Endometrial microvascular endothelial cells (primary cell): ENCODE data around the gene NFE2L2. TPM values are rescaled to one million over a fixed set of nuclear protein-coding genes. Genes with fewer than 3 reads are reported as not detected.
"Not testable (repeated sequence)": the region's sequence is repeated elsewhere in the genome, so short reads cannot be mapped to it uniquely, and the experiment has no call there.

Experiments
- in situ Hi-C: cut with HindIII; loops from 2 replicates; pipeline ENCODE4 v1.10.0; 2017; ENCODE audit warnings: low sequenced_read_pairs, low pct_unique_long_range_greater_than_20kb; ENCODE audit errors: inconsistent ontology term
- total RNA-seq: library from RNA; depleted of rRNA; stranded (reverse); fragments of >200 nt; gene quantifications from one replicate; pipeline ENCODE4 v1.2.3, GENCODE V29; 2015; ENCODE audit errors: inconsistent ontology term

NFE2L2 gene
- total RNA-seq, 1 donor from 2014 or later: 48.9 TPM

DNA sequence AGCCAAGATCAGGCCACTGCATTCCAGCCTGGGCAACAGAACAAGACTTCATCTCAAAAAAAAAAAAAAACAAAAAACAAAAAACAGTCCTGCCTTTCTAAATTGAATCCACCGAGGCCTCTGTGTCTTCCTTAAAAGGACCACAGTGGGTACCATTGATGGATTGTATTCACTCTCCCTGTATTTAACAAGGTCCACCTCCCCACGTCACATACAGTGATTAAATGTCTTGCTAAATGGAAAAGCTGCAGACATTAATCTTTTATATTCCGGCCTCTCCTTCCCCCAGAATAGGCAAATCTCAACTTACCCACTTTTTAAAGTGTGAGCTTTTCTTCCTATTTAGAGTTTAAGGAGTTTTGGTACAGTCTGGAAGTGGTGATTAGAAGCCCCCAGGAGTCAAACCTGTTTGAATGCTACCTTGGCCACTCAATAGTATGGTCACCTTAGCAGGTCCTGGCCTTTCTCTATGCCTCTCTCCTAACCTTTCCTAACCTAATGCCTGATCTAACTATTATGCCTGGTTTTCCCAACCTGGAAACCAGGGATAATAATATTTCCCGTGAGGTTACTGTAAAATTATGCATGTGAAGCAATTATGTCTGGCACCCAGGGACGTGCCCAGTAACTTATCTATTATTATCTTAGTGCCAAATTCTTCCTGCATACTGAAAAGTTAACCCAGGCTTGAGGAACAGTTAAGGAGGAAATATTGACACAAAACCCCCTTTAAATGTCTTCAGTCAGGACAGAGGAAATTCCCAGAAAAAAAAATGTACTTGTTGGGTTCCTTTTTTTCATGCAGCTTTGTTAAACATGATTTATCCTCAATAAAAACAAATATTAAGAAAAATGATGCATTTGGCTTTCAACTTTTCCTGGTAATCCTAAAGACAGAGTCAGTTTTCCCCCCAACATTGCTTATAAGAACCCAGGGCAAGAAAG lies 3.1 kb downstream of the NFE2L2 start:
- in situ Hi-C loops: loop anchor here (10.0 kb wide), 1 partner anchor 97 kb away; no protein-coding TSS in a partner anchor

DNA sequence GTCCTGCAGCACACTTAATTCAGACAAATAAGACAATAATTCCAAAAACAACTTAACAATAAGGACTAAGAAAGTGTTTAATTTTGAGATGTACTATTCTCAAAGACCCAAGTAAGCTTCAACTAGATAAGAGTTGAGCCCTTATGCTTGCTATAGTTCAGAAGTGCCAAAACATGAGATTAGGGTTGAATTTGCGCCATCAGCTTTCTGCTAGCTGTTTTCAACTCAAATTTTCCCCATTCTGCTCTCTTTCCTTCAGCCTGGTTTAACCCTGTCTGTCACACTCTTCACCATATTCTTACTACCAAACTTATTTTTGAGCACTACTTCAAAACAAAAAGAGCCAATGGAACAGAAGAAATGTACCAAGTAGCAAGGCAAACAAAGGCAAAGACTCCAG lies 4.1 kb downstream of the NFE2L2 start:
- in situ Hi-C loops: loop anchor here (10.0 kb wide), 1 partner anchor 96 kb away; no protein-coding TSS in a partner anchor

GRCh38 chr2:177258059-177258458 lies 6.5 kb downstream of the NFE2L2 start:
- in situ Hi-C loops: no loop called here

DNA sequence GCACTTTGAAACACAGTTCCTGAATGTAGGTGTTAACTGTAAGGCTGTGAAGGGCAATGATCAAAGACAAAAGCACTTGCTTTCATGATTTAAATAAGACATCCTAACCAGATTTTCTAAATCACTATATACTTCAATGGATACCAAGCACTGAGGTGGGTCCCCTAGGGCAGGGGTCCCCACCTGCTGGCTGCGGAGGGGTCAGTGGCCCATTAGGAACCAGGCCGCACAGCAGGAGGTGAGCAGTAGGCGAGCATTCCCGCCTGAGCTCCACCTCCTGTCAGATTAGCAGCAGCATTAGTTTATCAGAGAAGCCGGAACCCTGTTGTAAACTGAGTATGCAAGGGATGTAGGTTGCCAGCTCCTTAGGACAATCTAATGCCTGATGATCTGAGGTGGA lies 7.1 kb downstream of the NFE2L2 start:
- in situ Hi-C loops: no loop called here

GRCh38 chr2:177256695-177257094 lies 7.8 kb downstream of the NFE2L2 start:
- in situ Hi-C loops: no loop called here

DNA sequence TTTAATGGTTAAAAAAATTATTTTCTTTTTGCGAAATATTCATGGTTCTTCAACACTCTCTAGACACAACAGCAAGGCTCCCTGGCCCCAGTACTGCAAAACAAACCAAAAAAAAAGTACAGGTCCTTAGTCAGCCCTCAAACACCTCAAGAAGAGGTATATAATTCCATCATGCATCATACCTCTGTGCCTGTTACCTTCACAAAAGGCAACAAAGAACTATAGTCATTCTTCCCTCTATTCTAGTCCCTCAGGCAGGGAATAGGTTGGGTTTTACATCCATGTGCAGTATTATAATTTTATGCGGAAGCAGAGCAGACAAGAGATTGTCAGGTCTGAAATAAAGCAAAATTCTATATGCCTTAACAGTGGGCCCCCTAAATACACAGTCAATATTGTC lies 8.5 kb downstream of the NFE2L2 start:
- in situ Hi-C loops: no loop called here

- in situ Hi-C loops: no loop called here
Measured at GRCh38 chr2:177255227-177255601, 9.3 kb downstream of the NFE2L2 start.

DNA sequence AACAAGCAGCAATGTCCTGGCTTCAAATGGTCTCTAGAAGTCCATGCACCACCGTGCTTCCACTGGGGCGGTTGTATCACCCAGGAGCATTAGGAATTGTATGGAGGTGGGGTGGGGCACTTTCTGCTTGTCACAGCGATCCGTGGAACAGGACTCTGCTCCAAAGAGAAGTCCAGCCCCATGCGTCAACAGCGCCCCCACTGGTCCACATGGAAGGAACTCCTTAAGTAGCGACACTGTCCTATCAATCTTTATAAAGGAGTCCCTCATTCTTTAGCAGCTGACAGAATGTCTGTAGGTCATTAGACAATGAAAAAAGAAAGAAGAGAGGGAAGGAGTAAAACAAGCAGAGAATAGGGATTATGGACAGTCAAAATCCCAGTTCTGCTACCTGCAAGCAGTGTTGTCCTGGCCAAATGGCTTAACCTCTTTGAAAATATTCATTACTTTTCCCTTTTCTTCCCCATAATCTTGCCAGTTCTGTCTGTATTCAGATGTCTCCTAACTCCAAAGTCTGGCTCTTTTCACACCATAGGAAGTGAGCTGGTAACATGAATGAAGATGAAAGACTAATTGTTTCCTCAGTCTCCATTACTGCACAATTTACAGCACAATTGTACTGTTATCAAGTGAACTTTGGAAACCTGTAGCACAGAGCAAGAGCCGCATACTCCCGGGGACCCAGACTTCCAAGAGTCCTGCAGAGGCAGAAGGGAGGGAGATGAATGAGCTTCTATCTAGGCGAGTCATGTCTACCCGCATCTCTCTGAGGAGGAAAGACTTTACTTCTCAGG lies 9.9 kb downstream of the NFE2L2 start:
- in situ Hi-C loops: no loop called here

DNA sequence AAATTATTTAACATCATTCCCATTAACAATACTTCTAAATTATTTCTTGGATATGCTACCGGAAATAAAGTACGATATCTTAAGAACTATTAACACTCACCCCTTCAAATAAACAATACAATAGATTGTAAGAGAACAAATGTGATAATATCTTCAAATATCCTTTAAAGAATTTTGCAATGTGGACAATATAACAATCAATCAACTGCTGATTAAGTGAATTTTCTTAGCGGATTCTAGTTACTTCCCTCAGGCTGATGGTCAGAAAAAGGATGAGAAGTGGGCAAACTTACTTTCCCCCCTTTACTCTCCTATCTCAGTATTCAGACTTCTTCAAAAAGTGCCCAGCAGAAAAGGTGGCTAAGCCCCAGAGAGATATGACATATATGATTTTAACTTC lies 10.8 kb downstream of the NFE2L2 start:
- in situ Hi-C loops: no loop called here

GRCh38 chr2:177252808-177253531 lies 11.6 kb downstream of the NFE2L2 start:
- in situ Hi-C loops: no loop called here

DNA sequence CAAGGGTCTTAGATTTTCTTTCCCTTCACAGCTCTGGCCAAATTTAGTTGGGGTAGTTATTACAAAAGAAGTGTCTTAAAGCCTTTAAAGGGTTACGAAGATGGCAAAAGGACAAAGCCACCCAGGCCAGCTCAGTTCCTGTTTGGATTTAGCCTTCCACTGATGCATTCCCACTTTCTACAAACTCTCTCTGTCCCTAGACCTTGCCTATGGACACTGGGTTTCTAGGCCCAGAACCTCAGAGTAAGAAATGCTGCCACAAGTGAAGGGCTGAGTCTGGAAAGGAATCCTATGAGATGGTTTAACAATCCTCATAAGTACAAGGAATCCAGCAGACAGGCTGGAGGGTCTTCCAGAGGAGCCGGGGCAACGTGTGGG lies 13.4 kb downstream of the NFE2L2 start:
- in situ Hi-C loops: no loop called here

GRCh38 chr2:177250461-177250860 lies 14.1 kb downstream of the NFE2L2 start:
- in situ Hi-C loops: no loop called here

- in situ Hi-C loops: no loop called here
Measured at GRCh38 chr2:177249038-177249437, 15.5 kb downstream of the NFE2L2 start.

GRCh38 chr2:177247693-177248262 lies 16.7 kb downstream of the NFE2L2 start:
- in situ Hi-C loops: no loop called here

DNA sequence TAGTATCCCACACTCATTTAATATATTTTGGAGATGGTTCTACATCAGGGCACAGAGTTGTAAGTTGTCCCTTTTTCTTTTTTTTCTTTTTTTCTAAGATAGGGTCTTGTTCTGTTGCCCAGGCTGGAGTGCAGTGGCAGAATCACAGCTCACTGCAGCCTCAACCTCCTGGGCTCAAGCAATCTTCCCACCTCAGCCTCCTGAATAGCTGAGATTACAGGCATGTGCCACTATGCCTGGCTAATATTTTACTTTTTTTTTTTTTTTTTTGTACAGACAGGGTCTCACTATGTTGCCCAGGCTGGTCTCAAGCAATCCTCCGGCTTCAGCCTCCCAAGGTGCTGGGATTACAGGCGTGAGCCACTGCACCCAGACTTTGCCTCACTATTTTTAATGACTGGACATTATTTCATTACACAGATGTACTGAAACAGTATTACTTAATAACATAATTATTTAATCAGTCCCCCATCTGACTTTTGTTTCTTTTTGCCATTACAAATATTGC lies 17.9 kb downstream of the NFE2L2 start:
- in situ Hi-C loops: not testable (repeated sequence)

DNA sequence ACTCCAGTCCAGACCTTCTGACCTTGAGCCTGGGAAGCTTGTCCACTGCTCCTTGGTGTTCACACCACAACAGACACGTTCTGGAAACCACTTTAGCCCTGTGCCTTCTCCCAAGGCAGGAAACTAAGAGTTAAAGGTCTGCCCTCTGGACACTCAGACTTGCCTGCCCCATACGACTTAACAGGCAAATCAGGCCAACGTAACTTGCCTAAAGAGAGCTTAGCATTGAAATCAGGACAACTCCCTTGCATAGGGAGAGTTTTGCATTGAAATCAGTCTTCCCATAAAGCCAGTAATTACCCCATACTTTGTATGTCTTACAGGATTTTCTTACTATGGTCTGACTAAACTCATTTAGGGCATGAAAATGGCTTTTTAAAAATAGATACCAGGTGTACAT lies 18.5 kb downstream of the NFE2L2 start:
- in situ Hi-C loops: no loop called here

DNA sequence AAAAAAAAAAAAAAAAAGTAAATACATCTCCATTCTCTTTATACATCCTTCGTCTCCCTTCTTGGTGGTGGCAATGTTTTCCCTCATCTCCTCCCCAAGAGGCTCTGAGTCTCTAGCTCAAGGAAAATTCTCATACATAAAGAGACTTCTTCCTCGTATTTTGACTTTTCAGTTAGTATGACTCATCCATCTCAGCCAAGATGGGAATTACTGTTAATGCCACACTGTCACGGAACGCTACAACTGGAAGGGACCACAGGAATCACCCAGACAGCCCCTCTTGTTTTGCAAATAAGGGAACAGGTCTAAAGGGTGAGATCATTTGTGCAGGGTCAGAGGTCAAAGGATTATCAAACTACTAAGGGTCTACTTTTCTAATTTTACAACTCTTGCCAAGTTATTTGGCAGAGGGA lies 19.5 kb downstream of the NFE2L2 start:
- in situ Hi-C loops: no loop called here

DNA sequence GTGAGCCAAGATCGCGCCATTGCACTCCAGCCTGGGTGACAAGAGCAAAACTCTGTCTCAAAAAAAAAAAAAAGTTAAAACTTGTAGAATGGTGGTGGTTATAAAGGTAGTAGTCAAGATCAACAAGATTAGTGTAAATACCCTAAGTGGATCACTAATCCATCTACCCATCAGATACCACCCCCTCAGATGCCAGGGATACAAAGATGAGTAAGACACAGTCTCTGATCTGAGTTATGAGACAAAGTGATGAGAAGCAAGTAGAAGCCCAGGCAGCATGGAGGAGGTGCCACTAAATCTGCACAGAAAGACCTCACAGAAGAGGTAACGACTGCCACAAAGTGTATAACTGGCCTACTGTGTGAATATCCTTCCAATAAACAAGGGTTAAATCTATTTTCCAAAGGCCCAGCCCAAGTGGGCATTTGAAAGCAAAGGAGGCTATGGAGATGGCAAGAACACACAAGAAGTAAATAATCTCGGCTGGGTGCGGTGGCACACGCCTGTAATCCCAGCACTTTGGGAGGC lies 20.2 kb downstream of the NFE2L2 start:
- in situ Hi-C loops: no loop called here

- in situ Hi-C loops: no loop called here
Measured at GRCh38 chr2:177243476-177243875, 21.1 kb downstream of the NFE2L2 start.
